GM23338 (cell line): ENCODE data around the gene LPP.

Source experiments
- CTCF ChIP-seq, 2 experiments: fragments of 200-600 bp in 1 of 2; sonication (generic) in 1 of 2; conservative IDR thresholded peaks; 2 replicates each; pipeline versions ENCODE4 v1.5.1 to v1.6.1; 2016 to 2017; ENCODE audit warnings: antibody characterized with exemption in 2 of 2, low read depth in 2 of 2, mild to moderate bottlenecking in 2 of 2, moderate library complexity in 1 of 2
- POLR2AphosphoS5 ChIP-seq: IDR thresholded peaks from 2 replicates; pipeline ENCODE4 v1.6.1; 2016; ENCODE audit warnings: antibody characterized with exemption, low read depth
- REST ChIP-seq: IDR thresholded peaks from one replicate; pipeline ENCODE4 v1.6.1; 2018; ENCODE audit warnings: antibody characterized with exemption; ENCODE audit not compliant: unreplicated experiment

GRCh38 chr3:188380722-188381121, 226.8 kb downstream of the LPP start:
- TF ChIP-seq CTCF (conservative IDR thresholded peaks at IDR 0.05; ENCODE audit: low read depth in 2 of 2) (no peak), POLR2AphosphoS5 (no peak), REST (no peak)
